HG03097 (cell line): ENCODE results near the gene ARFGEF3.

Source experiments
- ATAC-seq: cut with Tn5 transposase; IDR thresholded peaks from one replicate; pipeline ENCODE4 v1.9.1; 2021; ENCODE audit not compliant: unreplicated experiment, low FRiP score

Gene ARFGEF3

DNA sequence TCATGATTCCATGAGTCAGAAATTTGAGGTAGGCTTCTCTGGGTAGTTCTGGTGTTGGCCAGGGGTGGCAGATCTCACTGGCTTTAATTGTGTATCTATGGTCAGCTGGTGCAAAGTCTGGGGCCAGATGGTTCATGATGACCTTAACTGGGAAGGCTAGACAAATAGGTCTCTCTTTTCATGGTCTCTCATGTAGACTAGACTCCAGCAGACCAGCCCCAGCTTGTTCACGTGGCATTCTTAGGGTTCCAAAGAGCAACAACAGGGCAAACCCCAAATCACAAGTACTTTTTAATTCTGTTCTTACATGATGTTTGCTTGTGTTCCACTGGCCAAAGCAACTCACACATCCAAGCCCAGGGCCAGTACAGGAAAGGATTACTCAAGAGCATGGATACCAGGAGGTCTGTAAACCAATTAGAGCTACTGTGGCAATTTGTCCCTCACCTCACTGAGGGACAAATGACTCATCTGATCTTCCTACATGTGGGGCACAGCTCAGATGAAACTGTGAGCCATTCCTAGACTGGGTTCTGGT, 136.1 kb downstream of the ARFGEF3 start:
- ATAC-seq = no peak

DNA sequence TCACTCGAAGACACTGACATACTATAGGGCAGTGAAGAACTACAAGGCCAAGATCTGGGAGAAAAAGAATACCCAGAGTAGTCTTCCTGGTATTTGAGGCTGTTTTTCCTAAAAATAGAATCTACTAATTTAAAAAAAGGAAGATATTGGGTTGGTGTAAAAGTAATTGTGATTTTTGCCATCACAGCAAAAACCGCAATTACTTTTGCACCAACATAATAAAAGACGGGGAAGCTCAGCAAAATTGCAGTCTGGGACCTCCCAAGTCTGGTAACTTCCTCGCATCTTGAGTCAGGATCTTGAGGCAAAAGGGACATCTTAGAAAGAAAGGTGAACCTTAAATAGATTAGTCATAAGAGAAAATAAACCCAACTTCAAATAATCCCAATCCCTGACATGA, 138.7 kb downstream of the ARFGEF3 start:
- ATAC-seq = no peak

GRCh38 chr6:138302554-138302953, 140.8 kb downstream of the ARFGEF3 start:
- no peak for ATAC-seq

GRCh38 chr6:138307352-138307751, 145.6 kb downstream of the ARFGEF3 start:
- ATAC-seq = no peak

- ATAC-seq = no peak
Observed at GRCh38 chr6:138307816-138308730, 146.3 kb downstream of the ARFGEF3 start.

DNA sequence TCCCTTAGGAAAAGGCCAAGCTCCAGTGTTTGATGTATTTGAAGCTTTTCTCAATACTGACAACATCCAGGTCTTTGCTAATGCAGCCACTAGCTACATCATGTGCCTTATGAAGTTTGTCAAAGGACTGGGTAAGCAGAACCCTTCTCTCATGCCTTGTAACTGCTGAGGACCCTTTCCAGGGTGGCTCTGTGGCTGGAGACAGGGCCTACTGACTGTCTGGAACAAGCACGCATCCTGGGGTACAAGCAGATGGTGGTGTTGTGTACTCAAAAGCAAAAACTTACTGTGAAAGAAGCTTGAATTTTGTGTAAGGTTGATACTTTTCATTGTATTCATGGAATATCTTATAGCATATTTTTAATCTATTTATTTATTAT, 147.0 kb downstream of the ARFGEF3 start:
- no peak for ATAC-seq

GRCh38 chr6:138309695-138310094, 148.0 kb downstream of the ARFGEF3 start:
- no peak for ATAC-seq

DNA sequence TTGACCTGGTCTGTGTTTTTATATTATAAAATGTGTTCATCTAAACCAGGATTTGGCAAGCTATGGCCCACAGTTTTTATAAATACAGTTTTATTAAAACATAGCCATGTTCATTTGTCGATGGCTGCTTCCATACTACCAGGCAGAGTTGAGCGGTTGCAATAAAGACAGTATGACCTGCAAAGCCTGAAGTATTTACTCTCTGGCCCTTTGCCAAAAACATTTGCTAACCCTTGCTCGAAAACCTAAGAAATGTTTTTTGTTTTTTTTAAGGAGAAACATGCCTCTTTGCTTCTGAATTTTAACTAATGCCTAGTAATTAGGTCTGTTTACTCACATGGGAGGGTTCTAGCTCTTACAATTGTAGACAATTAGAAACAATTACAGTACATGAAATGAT, 148.6 kb downstream of the ARFGEF3 start:
- ATAC-seq = no peak

- no peak for ATAC-seq
Observed at GRCh38 chr6:138310821-138311220, 149.1 kb downstream of the ARFGEF3 start.

- no peak for ATAC-seq
Observed at GRCh38 chr6:138311268-138311667, 149.5 kb downstream of the ARFGEF3 start.

DNA sequence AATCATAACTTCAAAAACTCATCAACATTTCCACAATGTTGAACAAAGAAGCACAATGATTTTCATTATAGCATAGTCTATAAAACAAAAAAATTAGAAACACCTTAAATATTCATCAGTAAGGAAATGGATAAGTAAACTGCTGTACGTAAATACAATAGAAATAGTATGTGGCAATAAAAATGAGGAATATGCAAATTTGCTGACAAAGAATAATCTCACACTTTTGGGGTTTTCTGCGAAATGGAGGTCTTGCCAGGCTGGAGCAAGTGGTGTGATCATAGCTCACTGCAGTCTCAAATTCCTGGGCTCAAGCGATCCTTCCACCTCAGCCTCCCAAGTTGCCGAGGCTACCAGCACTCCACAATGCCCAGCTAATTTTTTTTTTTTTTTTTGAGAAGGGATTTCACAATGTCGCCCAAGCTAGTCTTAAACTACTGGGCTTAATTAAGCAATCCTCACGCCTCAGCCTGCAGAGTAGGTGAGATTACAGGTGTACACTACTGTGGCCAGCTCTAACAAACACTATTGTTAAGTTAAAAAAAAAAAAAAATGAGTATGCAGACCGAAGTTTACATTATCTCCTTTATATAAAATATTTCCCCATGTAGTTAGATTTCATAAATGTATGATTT, 157.1 kb downstream of the ARFGEF3 start:
- ATAC-seq = no peak

- ATAC-seq = no peak
Observed at GRCh38 chr6:138321934-138322333, 160.2 kb downstream of the ARFGEF3 start.

DNA sequence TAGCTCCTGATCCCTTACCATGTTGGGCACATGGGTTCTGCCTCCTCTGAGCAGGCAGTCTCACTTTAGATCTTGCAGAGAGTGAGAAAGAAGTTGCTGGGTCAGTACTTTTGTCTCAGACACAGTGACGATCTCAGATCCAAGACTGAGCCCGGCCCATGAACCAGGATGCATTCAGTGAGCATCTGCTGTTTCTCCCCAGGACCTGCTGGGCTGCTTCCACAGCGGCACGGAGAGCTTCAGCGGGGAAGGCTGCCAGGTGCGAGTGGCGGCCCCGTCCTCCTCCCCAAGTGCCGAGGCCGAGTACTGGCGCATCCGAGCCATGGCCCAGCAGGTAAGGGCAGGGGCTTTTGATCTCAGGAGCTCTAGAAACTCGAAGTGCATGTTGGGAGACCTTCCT, 162.1 kb downstream of the ARFGEF3 start:
- ATAC-seq = no peak

- no peak for ATAC-seq
Observed at GRCh38 chr6:138328210-138328609, 166.5 kb downstream of the ARFGEF3 start.

- no peak for ATAC-seq
Observed at GRCh38 chr6:138330763-138331162, 169.0 kb downstream of the ARFGEF3 start.

GRCh38 chr6:138331444-138331843, 169.7 kb downstream of the ARFGEF3 start:
- no peak for ATAC-seq

- ATAC-seq = no peak
Observed at GRCh38 chr6:138331984-138332383, 170.2 kb downstream of the ARFGEF3 start.

DNA sequence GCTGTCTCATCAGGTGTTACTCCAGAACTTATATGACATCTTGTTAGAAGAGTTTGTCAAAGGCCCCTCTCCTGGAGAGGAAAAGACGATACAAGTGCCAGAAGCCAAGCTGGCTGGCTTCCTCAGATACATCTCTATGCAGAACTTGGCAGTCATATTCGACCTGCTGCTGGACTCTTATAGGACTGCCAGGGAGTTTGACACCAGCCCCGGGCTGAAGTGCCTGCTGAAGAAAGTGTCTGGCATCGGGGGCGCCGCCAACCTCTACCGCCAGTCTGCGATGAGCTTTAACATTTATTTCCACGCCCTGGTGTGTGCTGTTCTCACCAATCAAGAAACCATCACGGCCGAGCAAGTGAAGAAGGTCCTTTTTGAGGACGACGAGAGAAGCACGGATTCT, 172.3 kb downstream of the ARFGEF3 start:
- ATAC-seq = no peak

DNA sequence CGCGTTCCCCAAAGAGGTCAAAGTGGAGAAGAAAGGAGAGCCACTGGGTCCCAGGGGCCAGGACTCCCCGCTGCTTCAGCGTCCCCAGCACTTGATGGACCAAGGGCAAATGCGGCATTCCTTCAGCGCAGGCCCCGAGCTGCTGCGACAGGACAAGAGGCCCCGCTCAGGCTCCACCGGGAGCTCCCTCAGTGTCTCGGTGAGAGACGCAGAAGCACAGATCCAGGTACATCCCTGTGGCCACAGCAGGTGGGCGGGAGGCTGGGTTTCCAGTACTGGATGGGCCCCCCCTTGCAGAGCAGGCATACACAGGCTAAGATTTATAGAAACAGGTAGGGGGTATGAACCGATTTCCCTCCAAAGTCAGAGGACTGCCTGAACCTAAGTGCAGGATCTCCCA, 173.2 kb downstream of the ARFGEF3 start:
- ATAC-seq = no peak

DNA sequence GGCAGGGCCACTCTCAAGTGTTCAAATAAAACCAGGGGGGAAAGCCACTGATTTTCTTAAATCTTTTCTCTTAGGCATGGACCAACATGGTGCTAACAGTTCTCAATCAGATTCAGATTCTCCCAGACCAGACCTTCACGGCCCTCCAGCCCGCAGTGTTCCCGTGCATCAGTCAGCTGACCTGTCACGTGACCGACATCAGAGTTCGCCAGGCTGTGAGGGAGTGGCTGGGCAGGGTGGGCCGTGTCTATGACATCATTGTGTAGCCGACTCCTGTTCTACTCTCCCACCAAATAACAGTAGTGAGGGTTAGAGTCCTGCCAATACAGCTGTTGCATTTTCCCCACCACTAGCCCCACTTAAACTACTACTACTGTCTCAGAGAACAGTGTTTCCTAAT, 174.5 kb downstream of the ARFGEF3 start:
- ATAC-seq = no peak

DNA sequence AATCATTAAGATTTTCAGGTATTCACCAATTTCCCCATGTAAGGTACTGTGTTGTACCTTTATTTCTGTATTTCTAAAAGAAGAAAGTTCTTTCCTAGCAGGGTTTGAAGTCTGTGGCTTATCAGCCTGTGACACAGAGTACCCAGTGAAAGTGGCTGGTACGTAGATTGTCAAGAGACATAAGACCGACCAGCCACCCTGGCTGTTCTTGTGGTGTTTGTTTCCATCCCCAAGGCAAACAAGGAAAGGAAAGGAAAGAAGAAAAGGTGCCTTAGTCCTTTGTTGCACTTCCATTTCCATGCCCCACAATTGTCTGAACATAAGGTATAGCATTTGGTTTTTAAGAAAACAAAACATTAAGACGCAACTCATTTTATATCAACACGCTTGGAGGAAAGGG, 175.3 kb downstream of the ARFGEF3 start:
- ATAC-seq = no peak

GRCh38 chr6:138339024-138339423, 177.3 kb downstream of the ARFGEF3 start:
- no peak for ATAC-seq
